Neural cell (in vitro differentiated cells): ENCODE measurements around the gene HSP90AA1. TPM values are rescaled to one million over a fixed set of nuclear protein-coding genes. Genes with fewer than 3 reads are reported as not detected.

Experiments
- H2AFZ ChIP-seq: fragments of 200-600, 300-800 bp; sonication (generic), shearing (Covaris generic); 2 replicates; pipeline ENCODE4 v1.6.0; 2014; ENCODE audit warnings: low read depth, mild to moderate bottlenecking, antibody characterized with exemption, low read length, moderate library complexity
- H3F3A ChIP-seq: fragments of 200-600 bp; shearing (Covaris generic); 2 replicates; pipeline ENCODE4 v1.6.1; 2016; ENCODE audit warnings: mild to moderate bottlenecking, moderate library complexity, mixed read lengths, antibody characterized with exemption, low read length; ENCODE audit not compliant: insufficient read depth, poor library complexity, severe bottlenecking
- H3K27ac ChIP-seq: fragments of 200-600, 300-800 bp; sonication (generic), shearing (Covaris generic); 2 replicates; pipeline ENCODE4 v1.5.1; 2014; ENCODE audit warnings: mild to moderate bottlenecking, low read length, moderate library complexity
- H3K27me3 ChIP-seq: fragments of 300-800, 200-600 bp; sonication (generic), shearing (Covaris generic); 2 replicates; pipeline ENCODE4 v1.6.0; 2014; ENCODE audit warnings: mild to moderate bottlenecking, low read depth, low read length, moderate library complexity; ENCODE audit not compliant: insufficient read depth
- H3K36me3 ChIP-seq: fragments of 300-800, 200-600 bp; sonication (generic), shearing (Covaris generic); 2 replicates; pipeline ENCODE4 v1.5.1; 2014; ENCODE audit warnings: mild to moderate bottlenecking, antibody characterized with exemption, low read length, moderate library complexity; ENCODE audit not compliant: insufficient read depth
- H3K4me2 ChIP-seq: fragments of 300-800, 200-600 bp; sonication (generic), shearing (Covaris generic); 2 replicates; pipeline ENCODE4 v1.6.0; 2014; ENCODE audit warnings: mild to moderate bottlenecking, low read length
- H3K4me3 ChIP-seq: fragments of 300-800, 200-600 bp; sonication (generic), shearing (Covaris generic); 2 replicates; pipeline ENCODE4 v1.5.1; 2014; ENCODE audit warnings: mild to moderate bottlenecking, low read length, moderate library complexity
- H3K79me2 ChIP-seq: fragments of 200-600 bp; shearing (Covaris generic); replicated peaks from 2 replicates; pipeline ENCODE4 v1.6.0; 2014; ENCODE audit warnings: mild to moderate bottlenecking, low read length, moderate library complexity; ENCODE audit not compliant: insufficient read depth
- H3K9ac ChIP-seq: fragments of 300-800, 200-600 bp; sonication (generic), shearing (Covaris generic); 2 replicates; pipeline ENCODE4 v1.6.1; 2016; ENCODE audit warnings: mild to moderate bottlenecking, low read length, mixed read lengths
- H3K9me2 ChIP-seq: fragments of 200-600 bp; shearing (Covaris generic); 2 replicates; pipeline ENCODE4 v1.6.1; 2016; ENCODE audit warnings: mild to moderate bottlenecking, low read length, mixed read lengths; ENCODE audit not compliant: insufficient read depth
- H3K9me3 ChIP-seq: fragments of 200-600, 300-800 bp; sonication (generic), shearing (Covaris generic); 2 replicates; pipeline ENCODE4 v1.6.1; 2016; ENCODE audit warnings: mild to moderate bottlenecking, mixed run types, low read length, moderate library complexity, mixed read lengths
- H4K20me1 ChIP-seq: fragments of 200-600 bp; shearing (Covaris generic); 2 replicates; pipeline ENCODE4 v1.6.1; 2016; ENCODE audit warnings: mild to moderate bottlenecking, mixed run types; ENCODE audit not compliant: insufficient read depth
- CTCF ChIP-seq: fragments of 450-650 bp; IDR thresholded peaks from 2 replicates; pipeline ENCODE4 v1.5.1; 2014; ENCODE audit warnings: antibody characterized with exemption, mild to moderate bottlenecking, moderate library complexity; ENCODE audit not compliant: poor library complexity, severe bottlenecking
- EP300 ChIP-seq: fragments of 450-650 bp; conservative IDR thresholded peaks from 2 replicates; pipeline ENCODE4 v1.6.1; 2014; ENCODE audit warnings: antibody characterized with exemption, mild to moderate bottlenecking, moderate library complexity; ENCODE audit not compliant: poor library complexity, severe bottlenecking
- EZH2 ChIP-seq: fragments of 200-600, 300-800 bp; shearing (Covaris generic), sonication (generic); IDR thresholded peaks from 2 replicates; pipeline ENCODE4 v1.6.1; 2014; ENCODE audit warnings: antibody characterized with exemption, low read length, borderline replicate concordance, mild to moderate bottlenecking; ENCODE audit not compliant: insufficient read depth, poor library complexity, severe bottlenecking
- MXI1 ChIP-seq: fragments of 450-650 bp; conservative IDR thresholded peaks from 2 replicates; pipeline ENCODE4 v1.6.1; 2014; ENCODE audit warnings: antibody characterized with exemption, mild to moderate bottlenecking; ENCODE audit not compliant: poor library complexity, severe bottlenecking
- POLR2AphosphoS5 ChIP-seq: IDR thresholded peaks from 2 replicates; pipeline ENCODE4 v1.6.1; 2012
- RAD21 ChIP-seq: fragments of 450-650 bp; conservative IDR thresholded peaks from 2 replicates; pipeline ENCODE4 v1.6.1; 2014; ENCODE audit warnings: antibody characterized with exemption, mild to moderate bottlenecking, moderate library complexity
- REST ChIP-seq: IDR thresholded peaks from 2 replicates; pipeline ENCODE4 v1.6.1; 2012; ENCODE audit warnings: borderline replicate concordance
- SMC3 ChIP-seq: fragments of 450-650 bp; conservative IDR thresholded peaks from 2 replicates; pipeline ENCODE4 v1.6.1; 2014; ENCODE audit warnings: antibody characterized with exemption, mild to moderate bottlenecking, moderate library complexity; ENCODE audit not compliant: poor library complexity
- TAF1 ChIP-seq: IDR thresholded peaks from 2 replicates; pipeline ENCODE4 v1.6.1; 2012; ENCODE audit warnings: low read depth
- polyA plus RNA-seq: library from polyadenylated mRNA; depleted of rRNA; stranded (reverse); fragments of >200 nt; gene quantifications from 2 replicates; pipeline ENCODE4 v1.2.3, GENCODE V29; 2014

The HSP90AA1 gene
- polyA plus RNA-seq, 1 donor from 2014 or later = 206 TPM

- Histone ChIP-seq H3K9ac (no peak overlapping the region), H3K9me2 (no peaks in the 10 kb centered on the region), H2AFZ (no peak overlapping the region), H3K27me3 (no peaks in the 10 kb centered on the region), H3F3A (no peaks in the 10 kb centered on the region), H3K4me3 (no peak overlapping the region), H3K27ac (no peak overlapping the region), H3K79me2 (peaks cover 12% of the 10 kb centered on the region), H3K36me3 (peaks cover 8% of the 10 kb centered on the region), H4K20me1 (no peaks in the 10 kb centered on the region), H3K4me2 (no peak overlapping the region), H3K9me3 (no peaks in the 10 kb centered on the region)
- no peak for TF ChIP-seq TAF1
- TF ChIP-seq POLR2AphosphoS5 = no peak
- no peak for TF ChIP-seq CTCF
- no peak for TF ChIP-seq MXI1
- no peak for TF ChIP-seq EZH2
- TF ChIP-seq RAD21 = no peak
- TF ChIP-seq REST = no peak
- TF ChIP-seq EP300 = no peak
- TF ChIP-seq SMC3 = no peak
Observed at GRCh38 chr14:102080183-102081080, 6.4 kb downstream of the HSP90AA1 start.

GRCh38 chr14:102079700-102079979, 7.2 kb downstream of the HSP90AA1 start:
- Histone ChIP-seq H3K27me3 (no peaks in the 10 kb centered on the region), H3K9me2 (no peaks in the 10 kb centered on the region), H3K4me2 (no peak overlapping the region), H3K36me3 (peaks cover 4% of the 10 kb centered on the region), H4K20me1 (no peaks in the 10 kb centered on the region), H3K9me3 (no peaks in the 10 kb centered on the region), H3F3A (no peaks in the 10 kb centered on the region), H3K27ac (no peak overlapping the region), H3K79me2 (peaks cover 4% of the 10 kb centered on the region), H2AFZ (no peak overlapping the region), H3K9ac (no peak overlapping the region), H3K4me3 (no peak overlapping the region)
- no peak for TF ChIP-seq CTCF
- no peak for TF ChIP-seq POLR2AphosphoS5
- TF ChIP-seq TAF1 = no peak
- TF ChIP-seq EP300 = no peak
- TF ChIP-seq RAD21 = no peak
- TF ChIP-seq REST = no peak
- TF ChIP-seq EZH2 = no peak
- no peak for TF ChIP-seq MXI1
- TF ChIP-seq SMC3 = no peak
